ENCODE results near the gene ALDH1A1.
"Not testable (repeated sequence)": the region's sequence is repeated elsewhere in the genome, so short reads cannot be mapped to it uniquely, and the experiment has no call there.

The ALDH1A1 gene

DNA sequence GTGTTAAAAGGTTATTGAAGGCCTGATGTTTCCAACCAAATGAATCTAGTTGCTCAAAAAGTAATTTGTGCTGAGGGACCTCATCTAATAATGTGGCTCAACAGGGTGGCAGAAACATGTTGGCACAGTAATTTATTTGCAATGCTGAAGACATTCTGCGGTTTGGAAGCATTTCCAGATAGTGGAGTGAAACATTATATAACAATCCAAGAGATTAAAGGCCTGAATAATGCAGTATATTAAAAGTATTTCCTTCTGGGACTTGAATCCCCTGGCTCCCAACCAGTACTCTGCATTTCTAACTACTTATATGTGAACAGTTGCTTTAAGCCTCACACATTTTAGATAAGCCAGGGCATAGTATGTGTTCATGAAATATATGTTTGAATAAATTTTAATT is 25.9 kb upstream of the ALDH1A1 start:
- DNase-seq, result no peak

DNA sequence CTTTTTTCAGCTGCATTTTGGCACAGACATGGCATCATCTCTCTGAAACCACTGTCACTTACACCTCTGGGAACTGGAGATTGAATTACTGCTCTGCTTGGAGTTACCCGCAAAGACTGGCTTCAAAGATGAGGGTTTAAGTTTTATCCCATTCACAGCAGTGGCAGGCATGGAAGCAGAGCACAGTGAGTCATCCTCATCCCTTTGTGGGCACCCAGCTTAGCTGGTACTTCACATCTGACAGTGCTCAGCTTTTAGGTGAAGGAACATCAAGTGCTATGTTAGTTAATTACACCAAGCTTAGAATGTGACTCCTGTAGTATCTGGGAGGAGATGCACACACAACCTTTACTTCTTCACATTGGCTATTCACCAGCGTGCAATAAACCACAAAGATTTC is 24.8 kb upstream of the ALDH1A1 start:
- no peak for DNase-seq

DNA sequence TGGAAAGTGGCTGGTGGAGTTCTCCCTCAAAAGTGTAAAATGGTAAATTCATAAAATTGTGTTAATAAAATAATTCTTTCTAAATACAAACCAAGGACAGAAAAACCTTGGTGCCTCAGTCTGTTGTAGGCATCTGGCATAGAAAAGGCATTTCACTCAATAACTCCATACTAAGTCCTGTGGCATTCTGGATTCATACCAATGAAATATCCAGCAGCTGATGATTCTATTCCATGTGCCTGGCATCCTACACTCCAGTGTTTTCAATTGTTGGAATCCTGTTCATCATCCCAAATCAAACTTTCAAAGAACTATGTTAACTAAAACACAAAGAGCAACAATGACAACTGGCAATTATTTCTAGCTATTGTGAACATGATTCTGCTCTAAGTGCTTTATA is 21.6 kb upstream of the ALDH1A1 start:
- no peak for DNase-seq

DNA sequence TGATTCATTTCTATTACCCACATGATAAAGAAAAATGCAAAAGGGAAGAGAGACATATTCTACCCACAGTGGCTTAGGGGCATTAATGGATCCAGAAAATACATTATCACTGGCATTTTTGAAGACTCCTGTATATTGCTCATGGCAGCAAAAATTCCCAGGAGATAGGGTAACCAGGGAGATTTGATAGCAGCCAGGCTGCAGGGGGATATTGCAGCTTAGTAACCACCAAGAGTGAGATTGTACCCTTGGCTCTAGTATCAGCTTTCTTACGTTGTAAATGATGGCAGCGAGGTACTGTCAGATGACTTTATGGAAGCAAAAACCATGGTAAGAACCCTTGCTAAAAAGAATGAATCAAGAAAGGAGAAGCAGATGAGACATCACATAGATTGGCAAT is 19.8 kb upstream of the ALDH1A1 start:
- no peak for DNase-seq

DNA sequence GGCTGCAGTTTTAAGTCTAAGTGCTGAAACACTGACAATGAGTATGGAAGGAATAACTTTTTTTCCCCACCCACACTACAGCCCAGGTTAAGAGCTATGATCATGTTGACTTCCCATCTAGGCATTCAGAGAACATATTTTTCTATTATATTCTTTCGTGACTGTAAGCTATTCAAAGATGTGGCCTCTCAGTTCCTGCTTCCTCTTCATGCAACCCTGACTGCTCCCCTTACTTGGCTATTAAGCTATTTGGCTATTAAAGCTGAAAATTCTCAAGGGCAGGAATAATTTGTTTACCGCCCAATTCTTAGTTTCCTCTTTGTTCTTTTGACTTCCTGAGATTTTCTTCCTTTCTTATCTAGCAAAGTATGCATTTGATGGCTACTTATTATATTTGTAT is 18.6 kb upstream of the ALDH1A1 start:
- no peak for DNase-seq

DNA sequence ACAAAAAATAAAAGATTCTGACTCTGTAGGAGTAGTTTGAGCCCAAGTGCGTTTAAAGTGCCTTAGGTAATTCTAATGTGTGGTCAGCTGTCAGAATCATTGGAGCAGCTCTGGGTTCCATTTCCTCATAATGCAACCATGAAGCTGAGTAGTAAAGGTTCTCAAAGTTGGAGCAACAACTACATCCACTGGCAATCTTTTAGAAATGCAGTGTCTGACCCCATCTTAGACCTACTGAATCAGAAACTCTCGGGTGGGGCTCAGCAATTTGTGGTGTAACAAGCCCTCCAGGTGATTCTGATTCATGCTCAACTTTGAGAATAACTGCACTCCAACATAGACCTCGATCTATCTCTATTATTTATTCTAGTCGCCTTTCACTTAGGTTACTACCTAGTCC is 7.6 kb upstream of the ALDH1A1 start:
- peak; percentile 48 for DNase-seq

DNA sequence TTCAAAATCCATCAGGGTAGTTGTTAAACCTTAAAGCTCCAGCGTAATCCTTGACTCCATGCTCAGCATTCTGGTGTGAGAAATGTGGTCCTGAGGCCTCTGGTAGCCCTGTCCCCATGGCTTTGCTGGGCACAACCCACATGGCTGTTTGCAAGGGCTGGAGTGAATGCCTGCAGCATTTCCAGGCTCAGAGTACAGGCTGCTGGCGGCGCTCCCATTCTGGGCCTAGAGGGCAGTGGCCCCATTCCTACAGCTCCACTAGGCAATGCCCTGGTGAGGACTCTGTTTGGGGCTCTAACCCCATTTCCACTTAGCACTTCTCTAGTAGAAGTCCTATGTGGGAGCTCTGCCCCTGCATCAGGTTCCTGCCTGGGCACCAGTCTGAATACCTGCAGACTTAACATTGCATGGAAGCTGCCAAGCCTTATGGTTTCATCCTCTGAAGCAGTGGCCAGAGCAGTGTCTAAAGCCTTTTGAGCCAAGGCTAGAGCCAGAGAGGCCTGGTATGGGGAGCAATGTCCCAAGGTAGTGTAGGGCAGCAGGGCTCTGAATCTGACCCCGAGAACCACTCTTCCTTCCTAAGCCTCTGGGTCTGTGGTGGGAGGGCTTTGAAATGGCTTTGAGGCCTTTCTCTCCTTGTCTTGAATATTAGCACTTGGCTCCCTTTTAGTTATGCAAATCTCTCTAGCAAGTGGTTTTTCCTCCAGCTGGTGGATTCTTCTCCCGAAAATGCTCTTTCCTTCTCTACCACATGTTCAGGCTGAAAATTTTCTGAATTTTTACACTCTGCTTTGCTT is 5.8 kb upstream of the ALDH1A1 start:
- no peak for DNase-seq

DNA sequence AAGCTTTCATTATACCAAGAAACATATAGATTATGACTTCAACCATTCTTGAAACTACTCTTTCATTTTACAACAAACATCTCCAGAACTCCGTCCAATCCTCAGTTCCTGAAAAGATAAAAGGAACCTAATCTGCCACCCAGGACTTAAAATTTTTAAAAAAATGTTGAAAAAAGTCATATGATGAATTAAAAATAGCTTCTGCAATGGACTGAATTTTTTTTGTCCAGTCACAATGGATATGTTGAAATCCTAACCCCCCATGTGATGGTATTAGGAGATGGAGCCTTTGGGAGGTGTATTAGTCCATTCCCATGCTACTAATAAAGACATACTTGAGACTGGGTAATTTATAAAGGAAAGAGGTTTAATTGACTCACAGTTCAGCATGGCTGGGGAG is 2.7 kb upstream of the ALDH1A1 start:
- DNase-seq, result peak in 1 of 2 donors; percentile 46

DNA sequence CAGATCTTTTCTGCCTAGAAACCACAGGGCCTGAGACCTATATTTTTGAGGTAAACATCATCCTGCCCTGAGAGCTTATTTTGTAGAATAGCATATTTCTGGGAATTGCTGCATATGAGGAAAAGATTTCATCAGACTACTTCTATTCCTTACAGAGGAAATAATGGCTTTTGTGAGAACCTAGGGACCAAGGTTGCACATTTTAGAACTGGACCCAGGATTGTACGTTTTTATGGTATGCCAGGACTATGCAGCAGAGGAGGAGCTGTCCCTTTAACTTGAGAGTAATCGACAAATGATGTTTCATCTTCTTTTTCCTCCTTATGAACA is 2.2 kb upstream of the ALDH1A1 start:
- DNase-seq, result no peak

DNA sequence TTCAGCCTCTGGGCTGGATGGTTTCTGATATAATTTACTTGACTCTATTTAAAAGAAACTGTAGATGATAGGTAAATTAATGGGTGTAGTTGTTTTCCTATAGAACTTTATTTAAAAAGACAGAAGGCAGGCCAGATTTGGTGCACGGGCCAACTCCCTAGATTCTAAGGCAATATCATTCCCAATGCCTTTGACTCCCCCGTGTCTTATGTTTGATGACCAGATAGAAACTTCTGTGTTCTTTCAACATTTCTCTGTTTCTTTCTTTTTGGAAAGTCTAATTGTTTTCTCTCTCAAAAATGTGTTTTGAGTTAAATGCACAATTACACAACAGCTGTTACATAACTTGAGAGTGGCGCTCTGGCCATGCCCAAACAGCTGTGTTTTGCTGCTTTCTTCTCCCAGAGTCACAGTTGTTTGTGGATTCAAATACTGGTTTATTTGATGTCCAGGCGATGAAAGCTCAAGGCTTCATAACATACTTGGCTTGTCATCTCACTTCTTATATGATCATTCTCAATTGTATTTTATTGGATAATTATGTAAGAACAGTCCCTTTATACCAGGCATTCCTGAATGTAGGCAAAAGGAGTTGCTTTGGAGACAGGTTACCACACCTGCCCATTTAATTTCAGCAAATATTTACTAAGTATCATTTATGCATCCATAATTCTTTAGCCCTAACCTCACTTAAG is 1.7 kb upstream of the ALDH1A1 start:
- peak; percentile 15 to 42 for DNase-seq

DNA sequence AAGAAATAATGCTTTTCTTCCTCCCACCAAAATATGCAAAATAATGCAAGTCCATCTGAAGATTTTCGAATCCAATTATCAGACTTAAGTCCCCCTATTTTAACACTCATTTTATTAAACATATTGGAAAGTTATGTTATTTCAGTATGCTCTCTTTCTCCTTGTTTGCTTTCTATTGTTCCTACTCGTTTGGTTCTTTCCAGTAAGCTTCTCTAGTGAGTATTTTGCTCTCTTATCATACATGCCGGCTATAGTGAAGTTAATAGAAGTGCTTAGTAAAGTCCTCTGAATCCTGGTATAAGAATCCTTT is 517 bp downstream of the ALDH1A1 start:
- DNase-seq, result no peak

DNA sequence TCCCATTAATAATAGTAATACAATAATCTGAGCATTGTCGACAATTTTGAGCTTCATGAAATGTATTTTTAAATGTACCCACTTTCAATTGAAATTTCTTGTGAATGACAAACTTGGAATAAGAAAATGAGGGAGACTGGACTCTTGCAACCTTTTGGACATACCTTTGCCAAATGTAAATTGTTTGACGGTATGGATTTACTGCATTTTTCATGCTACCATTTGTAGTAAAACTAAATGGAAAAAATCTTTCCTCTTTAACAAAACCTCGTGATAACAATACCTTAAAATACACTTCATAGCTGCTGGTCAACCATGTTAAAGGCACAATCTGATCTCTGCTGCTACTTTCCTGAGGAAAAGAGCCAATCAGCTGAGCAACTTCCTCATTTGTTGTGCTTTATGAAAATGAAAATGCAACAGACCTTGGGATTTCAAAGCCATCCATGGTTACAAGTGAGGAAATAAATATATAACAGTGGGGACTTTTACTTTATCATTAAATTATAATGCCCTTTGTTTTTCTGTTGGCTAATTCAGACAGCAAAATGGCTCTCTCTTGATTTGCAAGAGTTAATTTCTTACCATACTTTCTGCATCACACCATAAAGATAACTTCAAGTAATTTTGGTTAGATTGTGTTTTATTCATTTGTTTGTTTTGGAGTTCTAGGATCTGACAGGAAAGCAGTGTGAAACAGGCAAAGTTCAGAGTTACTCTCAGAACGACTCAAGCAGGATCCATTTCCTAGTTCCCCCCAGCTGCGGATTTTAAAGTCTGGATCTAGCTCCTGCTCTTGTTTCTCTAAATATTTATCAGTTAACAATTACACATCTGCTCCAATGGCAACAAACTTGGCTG is 1.1 kb downstream of the ALDH1A1 start:
- DNase-seq, result peak; percentile 74 to 81

DNA sequence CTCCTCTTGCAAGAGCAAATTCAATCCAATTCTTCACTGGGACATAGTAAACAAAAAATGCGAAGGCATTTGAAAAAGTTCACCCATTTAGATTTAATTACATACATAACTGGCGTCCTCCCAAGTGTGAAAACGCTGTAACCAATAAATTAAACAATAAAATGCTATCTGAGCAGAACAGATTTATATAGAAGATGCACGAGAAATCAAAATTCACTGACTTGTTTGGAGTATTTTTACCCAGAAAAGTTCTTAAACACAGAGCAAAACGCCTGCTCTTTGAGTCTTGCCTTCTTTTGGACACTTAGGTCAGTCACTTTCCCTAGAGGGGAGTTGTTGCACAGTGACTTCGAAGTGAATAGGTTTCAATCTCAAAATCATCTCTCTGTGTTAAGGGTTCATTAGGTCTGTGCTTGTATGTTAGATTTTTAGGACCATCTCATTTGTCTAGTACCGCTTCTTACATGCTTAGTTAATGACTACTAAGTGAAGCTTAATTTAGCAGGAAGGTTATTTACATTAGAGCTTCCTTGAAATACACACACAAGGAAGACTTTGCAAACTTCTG is 1.9 kb downstream of the ALDH1A1 start:
- DNase-seq, result no peak

DNA sequence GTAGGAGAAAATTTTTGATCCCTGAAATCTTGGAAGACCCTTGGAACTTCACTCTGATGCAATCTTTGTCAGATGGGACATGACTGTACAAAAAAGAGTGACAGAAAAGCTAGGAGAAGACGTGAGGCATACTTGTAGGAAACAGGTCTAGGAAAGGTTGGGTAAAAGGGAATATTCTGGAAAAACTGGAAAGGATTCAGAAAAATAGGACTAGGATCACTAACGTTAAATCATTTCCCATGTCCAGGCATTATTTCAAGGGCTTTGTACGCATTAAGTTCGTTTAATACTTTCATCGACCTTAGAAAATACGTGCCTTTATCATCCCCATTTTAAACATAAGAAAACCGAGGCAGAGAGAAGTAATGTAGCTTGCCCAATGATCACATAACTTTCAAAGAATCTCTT is 2.9 kb downstream of the ALDH1A1 start:
- DNase-seq, result no peak

DNA sequence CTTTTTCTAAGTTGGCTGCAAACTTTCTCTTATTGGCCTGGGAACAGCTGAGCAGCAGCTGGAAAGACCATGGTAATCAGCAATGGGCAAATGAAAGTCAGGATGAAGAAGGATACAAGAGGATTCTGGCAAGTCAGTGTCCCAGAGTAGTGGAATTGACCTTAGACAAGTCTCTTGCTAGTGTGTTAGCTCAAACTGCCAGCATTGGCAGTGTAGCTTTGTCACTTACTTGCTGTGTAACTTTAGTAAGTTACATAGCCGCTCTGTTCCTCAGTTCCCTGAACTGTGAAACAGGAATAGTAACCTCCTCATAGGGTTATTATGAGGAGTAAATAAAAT is 3.6 kb downstream of the ALDH1A1 start:
- no peak for DNase-seq

DNA sequence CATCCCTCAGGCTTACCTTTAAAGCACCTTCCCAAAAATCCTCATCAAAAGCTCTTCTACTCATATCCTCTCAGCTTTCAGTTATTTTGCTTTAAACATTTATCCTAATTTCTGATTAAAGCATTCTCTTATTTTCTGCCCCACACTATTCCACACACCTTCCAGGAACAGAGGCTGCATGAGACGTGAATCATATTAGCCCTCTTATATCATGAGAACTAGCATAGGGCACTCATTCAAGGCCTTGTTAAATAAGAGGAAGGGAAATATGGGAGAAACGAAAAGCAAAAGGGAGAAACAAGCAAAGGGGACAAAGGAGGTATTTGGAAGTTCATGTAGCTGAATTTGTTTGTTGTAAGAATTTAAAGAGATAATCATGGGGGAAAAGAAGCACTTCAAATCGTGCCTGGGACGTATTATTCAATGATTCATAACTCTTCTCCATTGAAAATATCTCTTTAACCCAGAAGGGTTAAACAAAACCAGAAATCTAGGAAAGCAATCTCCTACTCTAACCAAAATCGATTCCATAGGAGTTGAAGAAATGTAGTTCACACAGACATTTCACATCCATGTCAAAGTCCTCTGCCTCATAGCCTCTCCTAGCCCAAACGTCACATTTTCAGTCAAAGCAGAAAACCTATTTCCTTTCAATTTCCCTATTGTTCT is 4.1 kb downstream of the ALDH1A1 start:
- DNase-seq, result no peak

DNA sequence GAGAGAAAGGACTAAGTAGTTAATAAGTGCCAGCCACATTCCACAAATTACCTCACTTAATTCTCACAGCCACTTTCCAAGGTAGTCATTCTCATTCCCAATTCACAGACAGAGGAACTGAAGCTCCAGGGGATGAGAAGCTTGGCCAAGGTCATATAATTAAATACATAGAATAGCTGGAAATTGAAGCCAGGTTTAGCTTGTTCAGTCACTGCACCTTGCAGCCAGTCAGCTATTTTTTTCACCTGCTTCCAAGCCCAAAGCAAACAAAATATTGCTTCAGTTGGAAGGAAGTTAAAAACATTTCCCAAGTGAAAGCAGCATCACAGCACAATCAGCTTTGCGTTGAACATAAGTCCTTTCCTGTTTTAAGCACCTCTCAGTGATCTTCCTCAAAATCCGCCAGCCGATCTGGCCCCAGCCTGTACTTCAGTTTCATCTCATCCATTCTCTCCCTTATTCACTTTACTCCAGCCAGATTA is 4.8 kb downstream of the ALDH1A1 start:
- no peak for DNase-seq

DNA sequence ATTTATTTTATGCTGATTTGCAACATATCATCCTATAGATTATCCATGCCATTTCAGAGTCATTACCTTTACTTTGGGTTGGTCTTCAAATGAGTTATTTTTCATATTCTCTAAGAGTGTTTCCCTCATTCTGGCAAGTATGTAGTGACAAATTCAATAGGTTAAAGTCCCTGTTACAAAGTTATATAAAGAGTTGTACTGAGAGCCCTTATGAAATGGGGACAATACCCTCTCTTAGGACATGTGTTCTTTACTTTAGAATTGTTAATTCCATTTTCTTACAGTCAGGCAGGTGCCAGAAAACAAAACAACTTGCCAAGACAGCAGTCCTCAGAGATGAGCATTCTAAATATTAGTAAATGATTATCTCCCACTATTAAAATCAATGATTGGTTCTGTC is 6.0 kb downstream of the ALDH1A1 start:
- DNase-seq, result no peak

DNA sequence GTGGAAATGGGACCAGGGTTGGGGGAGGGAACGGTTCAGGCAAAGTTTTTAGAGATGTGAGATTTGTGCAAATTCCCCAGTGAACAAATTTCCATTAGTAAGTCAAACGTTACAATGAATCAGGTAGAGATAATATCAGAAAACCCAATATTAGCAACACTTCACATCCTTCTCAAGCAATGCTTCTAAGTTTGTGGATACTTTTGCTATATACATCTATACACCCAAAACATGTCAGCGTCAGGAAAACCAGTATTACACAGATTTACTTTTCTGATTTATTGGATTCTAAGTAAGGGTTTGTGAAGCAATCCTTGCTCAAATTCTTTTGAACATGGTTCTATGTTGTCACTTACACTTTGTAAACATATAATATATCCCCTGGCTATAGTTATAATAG is 6.5 kb downstream of the ALDH1A1 start:
- no peak for DNase-seq

DNA sequence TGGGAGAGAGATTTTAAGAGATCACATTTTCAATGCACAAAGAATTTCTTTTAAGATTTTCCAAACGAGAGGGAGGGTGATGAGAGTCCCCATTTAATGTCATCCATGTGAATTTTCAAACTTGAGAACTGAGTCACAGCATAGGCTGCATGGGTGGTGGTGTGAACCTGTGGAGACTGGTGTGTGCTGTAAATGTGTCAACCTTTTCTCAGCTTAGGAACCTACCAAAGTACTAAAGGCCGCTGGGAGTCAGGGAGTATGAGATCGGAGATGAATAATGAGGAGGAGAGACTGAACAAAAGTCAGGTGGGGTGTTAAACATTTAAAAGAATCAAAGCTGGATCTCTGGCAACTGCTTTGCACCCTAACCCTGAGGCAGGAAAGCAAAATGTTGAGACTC is 7.5 kb downstream of the ALDH1A1 start:
- no peak for DNase-seq

DNA sequence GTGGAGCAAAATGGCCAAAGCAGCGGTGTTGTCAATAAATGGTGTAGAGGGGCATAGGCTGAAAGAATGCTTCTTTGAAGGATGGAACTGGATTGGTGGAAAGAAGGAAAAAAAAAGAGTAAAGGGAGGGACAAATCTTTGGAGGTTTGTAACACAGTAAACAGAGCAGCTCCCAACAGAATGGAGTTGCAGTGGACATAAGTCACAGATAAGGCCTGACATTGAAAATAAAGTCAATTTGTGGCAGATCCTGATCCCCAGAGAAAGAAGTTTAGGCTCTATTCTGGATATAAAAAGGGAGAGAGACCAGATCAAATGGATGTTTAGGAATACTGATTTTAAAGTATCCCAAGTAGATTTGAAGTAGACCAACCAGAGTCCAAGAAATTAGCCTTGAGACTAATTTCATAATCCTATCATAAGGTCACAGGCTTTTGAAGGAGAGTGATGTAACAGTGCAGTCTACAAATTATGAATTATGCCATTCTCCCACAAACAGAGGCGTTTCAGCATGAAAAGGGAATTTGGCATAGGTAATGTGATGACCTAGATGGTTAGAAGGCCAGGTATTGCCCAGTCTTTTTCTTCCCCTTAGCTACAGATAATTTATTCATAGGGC is 8.9 kb downstream of the ALDH1A1 start:
- no peak for DNase-seq

DNA sequence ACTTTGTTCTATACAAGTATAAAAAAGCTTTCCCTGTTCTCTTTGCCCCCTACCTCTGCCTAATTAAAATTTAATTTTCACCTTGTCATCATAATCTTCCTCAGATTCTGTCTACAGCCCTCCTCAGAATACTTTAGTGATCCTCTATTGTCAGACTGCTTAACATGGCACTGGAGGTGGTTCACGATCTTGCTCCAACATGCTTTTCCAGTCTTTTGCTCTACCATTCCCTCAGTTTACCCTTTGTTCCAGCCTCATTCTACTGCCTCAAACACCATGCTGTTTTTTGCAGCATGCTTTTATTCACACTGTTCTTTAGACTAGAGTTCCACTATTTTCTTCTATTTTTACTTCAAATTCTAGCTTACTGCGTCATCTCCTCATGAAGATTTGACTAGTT is 10.4 kb downstream of the ALDH1A1 start:
- DNase-seq, result no peak

DNA sequence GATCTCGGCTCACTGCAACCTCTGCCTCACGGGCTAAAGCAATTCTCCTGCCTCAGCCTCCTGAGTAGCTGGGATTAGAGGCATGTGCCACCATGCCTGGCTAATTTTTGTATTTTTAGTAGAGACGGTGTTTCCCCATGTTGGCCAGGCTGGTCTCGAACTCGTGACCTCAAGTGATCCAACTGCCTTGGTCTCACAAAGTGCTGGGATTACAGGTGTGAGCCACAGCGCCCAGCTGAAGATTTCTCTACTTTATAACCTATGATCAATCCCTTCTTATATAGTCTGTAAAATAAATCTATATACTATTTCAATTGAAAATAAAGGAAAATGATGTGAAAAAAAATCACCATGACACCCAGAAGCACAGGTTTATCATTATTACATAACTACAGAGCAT is 13.3 kb downstream of the ALDH1A1 start:
- DNase-seq, result not testable (repeated sequence)

All from inflammatory macrophage treated with lipopolysaccharide for 1 hour (primary cell).